ENCODE data around the gene LRP1B. TPM values are rescaled to one million over a fixed set of nuclear protein-coding genes. Genes with fewer than 3 reads are reported as not detected.

The LRP1B gene
- total and polyA plus RNA-seq, 4 donors: 0.01 to 0.84 (median 0.17) TPM

DNA sequence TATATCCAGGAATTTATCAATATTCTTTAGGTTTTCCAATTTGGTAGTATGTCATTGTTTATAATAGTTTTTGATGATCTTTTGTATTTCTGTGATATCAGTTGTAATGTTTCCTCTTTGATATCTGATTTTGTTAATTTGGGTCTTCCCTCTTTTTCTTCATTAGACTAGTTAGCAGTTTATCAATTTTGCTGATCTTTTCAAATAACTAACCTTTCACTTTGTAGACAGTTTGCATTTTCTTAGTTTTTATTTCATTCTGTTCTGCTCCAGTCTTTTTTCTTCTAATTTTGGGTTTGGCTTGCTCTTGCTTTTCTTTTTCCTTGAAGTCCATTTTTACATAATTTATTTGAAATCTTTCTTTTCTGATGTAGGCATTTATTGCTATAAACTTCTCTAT, 824.4 kb downstream of the LRP1B start:
- no peaks in the 10 kb centered on the region for H3K9me3 ChIP-seq (ENCODE audit: control insufficient read depth in 4 of 4, low read length in 3 of 4)
- DNase-seq (ENCODE audit: low spot score): no peak
- H3K27ac ChIP-seq (ENCODE audit: low read depth in 1 of 2, low read length in 2 of 2): no peak overlapping the region
- no peaks in the 10 kb centered on the region for H3K36me3 ChIP-seq (ENCODE audit: control insufficient read depth in 4 of 4, insufficient read depth in 3 of 4, low read depth in 1 of 4, low read length in 3 of 4)
- H3K4me1 ChIP-seq (ENCODE audit: control insufficient read depth in 4 of 4, insufficient read depth in 4 of 4, low read length in 3 of 4): no peaks in the 10 kb centered on the region
- H3K4me3 ChIP-seq (ENCODE audit: low read depth in 1 of 3, low read length in 3 of 3): no peak overlapping the region
- no peak overlapping the region for H3K9ac ChIP-seq (ENCODE audit: low read depth in 1 of 2, low read length in 2 of 2)
- TF ChIP-seq, protein P1, sequence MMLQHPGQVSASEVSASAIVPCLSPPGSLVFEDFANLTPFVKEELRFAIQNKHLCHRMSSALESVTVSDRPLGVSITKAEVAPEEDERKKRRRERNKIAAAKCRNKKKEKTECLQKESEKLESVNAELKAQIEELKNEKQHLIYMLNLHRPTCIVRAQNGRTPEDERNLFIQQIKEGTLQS (IDR thresholded peaks at IDR 0.05): no peak
- TF ChIP-seq CTCF (IDR thresholded peaks at IDR 0.05; ENCODE audit: low read depth, low read length, missing input control) (no peak), RAD21 (IDR thresholded peaks at IDR 0.05) (no peak), TAF1 (conservative IDR thresholded peaks at IDR 0.05) (no peak), ZBTB33 (IDR thresholded peaks at IDR 0.05) (no peak), HNF4A (conservative IDR thresholded peaks at IDR 0.05) (no peak), SP1 (IDR thresholded peaks at IDR 0.05) (no peak), JUND (IDR thresholded peaks at IDR 0.05) (no peak), GABPA (IDR thresholded peaks at IDR 0.05 in 1 of 2, conservative IDR thresholded peaks at IDR 0.05 in 1 of 2) (no peak), HNF4G (IDR thresholded peaks at IDR 0.05) (no peak), NR2F2 (IDR thresholded peaks at IDR 0.05) (no peak), RXRA (IDR thresholded peaks at IDR 0.05) (no peak), YY1 (IDR thresholded peaks at IDR 0.05) (no peak), FOXA1 (IDR thresholded peaks at IDR 0.05) (no peak), EGR1 (IDR thresholded peaks at IDR 0.05; ENCODE audit: low read depth in 2 of 2) (no peak), FOXA2 (IDR thresholded peaks at IDR 0.05) (no peak)
- TF ChIP-seq, protein P2, sequence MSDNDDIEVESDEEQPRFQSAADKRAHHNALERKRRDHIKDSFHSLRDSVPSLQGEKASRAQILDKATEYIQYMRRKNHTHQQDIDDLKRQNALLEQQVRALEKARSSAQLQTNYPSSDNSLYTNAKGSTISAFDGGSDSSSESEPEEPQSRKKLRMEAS (IDR thresholded peaks at IDR 0.05): no peak
- TF ChIP-seq, protein P3, sequence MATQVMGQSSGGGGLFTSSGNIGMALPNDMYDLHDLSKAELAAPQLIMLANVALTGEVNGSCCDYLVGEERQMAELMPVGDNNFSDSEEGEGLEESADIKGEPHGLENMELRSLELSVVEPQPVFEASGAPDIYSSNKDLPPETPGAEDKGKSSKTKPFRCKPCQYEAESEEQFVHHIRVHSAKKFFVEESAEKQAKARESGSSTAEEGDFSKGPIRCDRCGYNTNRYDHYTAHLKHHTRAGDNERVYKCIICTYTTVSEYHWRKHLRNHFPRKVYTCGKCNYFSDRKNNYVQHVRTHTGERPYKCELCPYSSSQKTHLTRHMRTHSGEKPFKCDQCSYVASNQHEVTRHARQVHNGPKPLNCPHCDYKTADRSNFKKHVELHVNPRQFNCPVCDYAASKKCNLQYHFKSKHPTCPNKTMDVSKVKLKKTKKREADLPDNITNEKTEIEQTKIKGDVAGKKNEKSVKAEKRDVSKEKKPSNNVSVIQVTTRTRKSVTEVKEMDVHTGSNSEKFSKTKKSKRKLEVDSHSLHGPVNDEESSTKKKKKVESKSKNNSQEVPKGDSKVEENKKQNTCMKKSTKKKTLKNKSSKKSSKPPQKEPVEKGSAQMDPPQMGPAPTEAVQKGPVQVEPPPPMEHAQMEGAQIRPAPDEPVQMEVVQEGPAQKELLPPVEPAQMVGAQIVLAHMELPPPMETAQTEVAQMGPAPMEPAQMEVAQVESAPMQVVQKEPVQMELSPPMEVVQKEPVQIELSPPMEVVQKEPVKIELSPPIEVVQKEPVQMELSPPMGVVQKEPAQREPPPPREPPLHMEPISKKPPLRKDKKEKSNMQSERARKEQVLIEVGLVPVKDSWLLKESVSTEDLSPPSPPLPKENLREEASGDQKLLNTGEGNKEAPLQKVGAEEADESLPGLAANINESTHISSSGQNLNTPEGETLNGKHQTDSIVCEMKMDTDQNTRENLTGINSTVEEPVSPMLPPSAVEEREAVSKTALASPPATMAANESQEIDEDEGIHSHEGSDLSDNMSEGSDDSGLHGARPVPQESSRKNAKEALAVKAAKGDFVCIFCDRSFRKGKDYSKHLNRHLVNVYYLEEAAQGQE (IDR thresholded peaks at IDR 0.05): no peak
- no peaks in the 10 kb centered on the region for H3K27me3 ChIP-seq (ENCODE audit: control insufficient read depth in 4 of 4, insufficient read depth in 4 of 4, low read length in 3 of 4)
